HG02571 (cell line): Measurements from ENCODE around the gene LTBP1.
"Not testable (repeated sequence)": the region's sequence is repeated elsewhere in the genome, so short reads cannot be mapped to it uniquely, and the experiment has no call there.

Experiments used
- ATAC-seq: cut with Tn5 transposase; IDR thresholded peaks from one replicate; pipeline ENCODE4 v1.9.1; 2021; ENCODE audit warnings: mild to moderate bottlenecking, moderate library complexity; ENCODE audit not compliant: unreplicated experiment

The LTBP1 gene

DNA sequence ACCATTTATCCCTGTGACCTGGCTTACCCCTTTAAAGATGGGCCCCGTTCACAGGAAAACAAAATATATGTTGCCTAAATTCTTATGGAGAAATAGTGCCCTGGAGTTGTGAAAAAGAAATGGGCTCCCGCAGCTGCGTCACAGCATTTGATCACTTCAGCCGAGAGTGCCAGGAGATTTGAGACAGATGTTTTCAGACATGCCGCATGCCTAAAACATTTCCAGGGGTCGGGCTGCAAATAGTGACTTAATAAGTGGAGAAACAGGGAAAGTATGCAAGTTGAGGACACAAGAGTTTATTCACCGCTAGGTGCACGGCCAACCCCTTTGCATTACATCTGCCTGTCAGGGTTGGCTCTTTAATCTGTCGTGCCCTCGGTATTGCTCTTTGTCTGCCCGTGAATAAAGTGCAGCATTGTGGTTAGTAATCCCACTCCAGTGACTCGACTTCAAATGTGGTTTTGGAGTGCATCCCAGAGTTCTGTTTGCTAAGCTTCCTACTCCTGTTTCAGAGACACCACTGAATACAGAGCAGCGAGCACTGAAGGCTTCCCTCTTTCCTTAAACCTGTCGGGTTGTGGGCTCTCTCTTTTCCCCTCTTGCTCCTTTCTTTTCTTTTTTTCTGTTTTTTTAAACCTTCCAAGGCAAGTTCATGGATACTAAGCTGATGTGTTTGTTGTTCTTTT is 187.5 kb downstream of the LTBP1 start:
- no peak for ATAC-seq

- ATAC-seq = no peak
Observed at GRCh38 chr2:33134791-33135560, 188.2 kb downstream of the LTBP1 start.

GRCh38 chr2:33135645-33136044 is 188.9 kb downstream of the LTBP1 start:
- no peak for ATAC-seq

- ATAC-seq = no peak
Observed at GRCh38 chr2:33136056-33136455, 189.3 kb downstream of the LTBP1 start.

DNA sequence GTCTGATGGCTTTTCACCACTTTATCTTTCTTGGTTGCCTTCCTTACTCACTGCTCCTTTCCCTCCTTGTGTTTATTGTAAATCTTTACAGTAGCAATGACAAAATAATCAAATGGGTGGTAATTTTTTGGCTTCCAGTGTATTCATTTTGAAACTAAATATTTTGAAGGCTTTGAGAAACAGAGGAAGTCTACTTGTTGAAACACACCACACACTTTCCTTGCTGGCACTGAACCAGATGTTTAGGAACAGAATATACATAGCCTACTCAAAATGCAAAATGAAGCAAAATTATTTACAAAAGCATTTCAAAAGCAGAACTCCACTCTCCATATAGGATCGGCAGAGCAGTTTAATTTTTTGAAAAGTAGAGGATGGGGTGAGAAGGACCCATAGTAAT is 189.8 kb downstream of the LTBP1 start:
- no peak for ATAC-seq

- no peak for ATAC-seq
Observed at GRCh38 chr2:33137331-33137730, 190.6 kb downstream of the LTBP1 start.

DNA sequence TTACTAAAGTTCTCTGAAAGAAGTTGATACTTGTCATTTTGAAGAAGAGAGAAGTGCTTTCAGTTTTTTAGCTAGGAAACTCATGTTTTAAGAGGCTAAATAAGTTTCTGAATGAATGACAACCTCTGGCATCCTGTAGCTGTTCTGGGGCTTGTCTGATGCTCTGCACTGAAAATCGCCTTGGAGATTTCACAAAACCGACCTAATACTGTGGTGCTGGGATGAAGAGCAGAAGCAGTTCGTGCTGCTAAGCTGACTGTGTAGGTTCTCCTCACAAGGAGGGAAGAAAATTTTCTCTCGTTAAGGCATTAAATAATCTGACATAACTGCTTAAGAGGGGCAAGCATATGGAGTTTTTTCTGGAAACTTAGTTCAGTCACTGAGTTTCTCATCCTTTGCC is 193.2 kb downstream of the LTBP1 start:
- no peak for ATAC-seq

DNA sequence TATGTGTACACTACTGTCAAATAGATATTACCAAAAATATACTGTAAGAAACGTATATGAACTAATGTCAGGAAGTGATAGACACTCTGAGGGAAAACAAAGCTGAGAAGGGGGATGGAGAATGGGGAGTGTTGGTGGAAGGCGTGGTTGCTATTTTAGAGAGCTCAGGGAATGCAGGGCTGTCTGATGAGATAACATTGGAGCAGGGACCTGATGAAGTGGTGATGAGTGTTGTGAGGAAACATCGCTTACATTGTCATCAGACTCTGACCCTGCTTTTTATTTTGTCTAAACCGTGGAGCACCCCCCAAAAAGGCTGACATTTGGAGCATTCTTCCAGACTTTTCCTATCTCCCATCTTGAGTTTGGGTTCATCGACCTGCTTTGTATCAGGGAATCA is 194.7 kb downstream of the LTBP1 start:
- ATAC-seq = no peak

- ATAC-seq = no peak
Observed at GRCh38 chr2:33142810-33143209, 196.1 kb downstream of the LTBP1 start.

- no peak for ATAC-seq
Observed at GRCh38 chr2:33144243-33144642, 197.5 kb downstream of the LTBP1 start.

GRCh38 chr2:33145459-33145858 is 198.7 kb downstream of the LTBP1 start:
- no peak for ATAC-seq

- no peak for ATAC-seq
Observed at GRCh38 chr2:33146102-33146501, 199.3 kb downstream of the LTBP1 start.

- ATAC-seq = no peak
Observed at GRCh38 chr2:33153008-33153407, 206.3 kb downstream of the LTBP1 start.

DNA sequence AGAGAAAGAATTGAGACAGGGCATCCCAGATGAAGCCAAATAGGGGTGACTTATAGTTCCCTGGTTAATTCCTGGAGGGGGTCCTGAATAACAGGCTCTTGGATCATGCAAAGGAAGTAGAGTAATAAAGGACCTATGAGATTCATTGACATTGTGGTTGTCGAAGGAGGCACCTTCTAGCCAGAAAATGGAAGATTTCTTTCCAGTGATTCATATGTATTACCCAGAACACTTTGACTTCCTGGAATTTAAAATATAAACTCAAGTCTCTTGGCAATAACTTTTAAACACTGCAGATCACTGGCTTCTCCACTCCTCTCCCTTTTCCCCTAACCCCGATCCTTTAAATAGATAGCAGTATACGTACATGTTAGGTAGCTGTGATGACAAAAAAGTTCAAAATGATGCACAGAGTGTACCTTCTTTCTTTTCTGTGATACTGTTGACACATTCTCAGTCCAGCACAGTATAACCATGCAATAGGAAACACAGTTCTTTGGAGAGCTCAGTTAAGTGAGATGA is 211.8 kb downstream of the LTBP1 start:
- no peak for ATAC-seq

DNA sequence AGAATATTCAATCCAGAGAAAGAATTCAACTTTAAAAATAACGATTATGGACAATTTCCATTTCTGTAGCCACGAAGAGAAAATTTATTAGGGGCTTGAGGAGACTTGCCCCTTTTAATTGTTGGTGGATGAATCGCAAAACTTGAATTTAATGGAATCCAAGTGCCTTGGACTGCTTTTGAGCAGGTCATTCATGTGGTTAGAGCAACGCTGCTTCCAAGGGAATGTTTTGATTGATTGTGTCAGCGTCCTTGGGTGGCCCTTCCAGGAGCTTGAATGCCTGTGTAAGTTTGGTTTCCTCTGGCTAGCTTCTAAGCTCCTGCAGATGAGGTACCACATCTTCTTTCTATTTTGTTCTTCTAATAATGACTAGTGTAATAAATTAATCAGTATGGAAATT is 213.4 kb downstream of the LTBP1 start:
- ATAC-seq = no peak

DNA sequence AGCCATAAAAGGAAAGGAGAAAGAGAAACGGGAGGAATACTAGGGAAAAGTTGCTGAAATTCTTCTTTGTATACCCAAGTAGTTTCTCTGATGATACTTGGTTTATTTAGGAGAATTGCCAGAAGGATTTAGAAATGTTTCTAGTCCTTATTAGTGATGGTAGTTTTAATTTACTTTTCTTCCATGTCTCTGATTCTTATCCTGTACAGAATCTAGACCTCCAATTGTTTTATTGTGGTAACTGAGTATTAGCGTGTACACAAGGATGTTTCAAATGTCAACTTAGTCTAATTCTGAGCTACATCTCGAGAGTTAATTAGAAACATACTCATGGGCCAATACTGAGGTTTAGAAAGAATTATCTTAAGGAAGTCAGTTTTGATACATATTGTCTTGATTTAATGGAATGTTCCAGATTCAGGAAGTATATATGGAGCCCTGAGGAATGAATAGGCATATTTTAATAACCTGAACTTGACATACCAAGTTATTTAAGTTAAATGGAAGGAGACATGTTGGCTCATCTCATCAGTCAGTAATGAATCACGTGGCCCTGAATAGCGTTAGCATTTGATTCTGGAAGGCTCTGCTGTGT is 219.6 kb downstream of the LTBP1 start:
- ATAC-seq = no peak

- ATAC-seq = no peak
Observed at GRCh38 chr2:33167622-33168245, 221.0 kb downstream of the LTBP1 start.

GRCh38 chr2:33168425-33168824 is 221.7 kb downstream of the LTBP1 start:
- ATAC-seq = no peak

DNA sequence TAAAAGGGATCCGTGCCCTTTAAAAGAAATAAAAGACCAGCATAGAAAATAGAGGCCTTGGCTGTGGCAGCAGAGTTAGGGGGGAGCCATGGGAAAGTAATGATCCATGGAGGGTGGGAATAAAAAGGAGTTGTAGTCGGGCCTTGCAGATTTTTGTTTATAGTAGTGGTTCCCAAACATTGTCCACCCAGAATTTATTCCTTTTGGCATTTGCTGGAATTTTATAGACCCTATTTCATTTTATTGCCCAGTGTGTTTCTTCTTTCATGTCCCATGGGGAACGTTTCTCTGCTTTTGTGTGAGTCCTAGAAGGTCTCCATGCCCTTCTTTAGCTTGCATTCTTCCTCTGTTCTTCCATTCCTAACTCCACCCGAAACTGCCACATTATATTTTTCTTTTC is 222.2 kb downstream of the LTBP1 start:
- no peak for ATAC-seq

DNA sequence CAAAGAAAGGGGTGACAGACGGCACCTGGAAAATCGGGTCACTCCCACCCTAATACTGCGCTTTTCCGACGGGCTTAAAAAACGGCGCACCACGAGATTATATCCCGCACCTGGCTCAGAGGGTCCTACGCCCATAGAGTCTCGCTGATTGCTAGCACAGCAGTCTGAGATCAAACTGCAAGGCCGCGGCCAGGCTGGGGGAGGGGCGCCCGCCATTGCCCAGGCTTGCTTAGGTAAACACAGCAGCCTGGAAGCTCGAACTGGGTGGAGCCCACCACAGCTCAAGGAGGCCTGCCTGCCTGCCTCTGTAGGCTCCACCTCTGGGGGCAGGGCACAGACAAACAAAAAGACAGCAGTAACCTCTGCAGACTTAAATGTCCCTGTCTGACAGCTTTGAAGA is 223.5 kb downstream of the LTBP1 start:
- not testable (repeated sequence) for ATAC-seq

DNA sequence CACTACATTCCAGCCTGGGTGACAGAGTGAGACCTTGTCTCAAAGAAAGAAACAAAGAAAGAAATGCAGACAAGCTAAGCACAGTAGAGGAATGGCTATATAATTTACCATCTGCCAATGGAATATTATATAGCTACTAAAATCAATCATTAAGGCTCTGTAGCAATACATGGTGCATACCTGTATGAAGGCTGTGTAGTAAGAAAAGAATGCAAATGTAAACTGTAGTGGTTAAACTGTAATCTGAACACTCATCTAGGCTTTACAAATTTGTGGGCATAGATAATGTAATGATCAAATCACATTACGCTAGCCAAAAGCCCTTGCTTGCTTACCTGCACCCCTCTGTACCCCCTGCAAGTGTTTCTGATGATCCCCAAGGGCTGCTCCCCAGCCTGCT is 230.9 kb downstream of the LTBP1 start:
- ATAC-seq = no peak
